Pancreas (tissue), 10 donors: ENCODE measurements around the gene MYO18A. TPM values are rescaled to one million over a fixed set of nuclear protein-coding genes. Genes with fewer than 3 reads are reported as not detected.

Source experiments
- ATAC-seq, 4 donors: fragments of 200-7000 bp; cut with Tn5 transposase; one replicate each; pipeline versions ENCODE4 v1.8.0 to v1.9.1; 2020; ENCODE audit warnings: mild to moderate bottlenecking in 4 of 4, moderate library complexity in 4 of 4
- DNase-seq, 6 donors: peaks; one replicate each; pipeline ENCODE4 v3.0.0-alpha.2; 2020
- FAIRE-seq: peaks from 2 replicates; lab custom pipeline; 2012; peaks lifted over from hg19 to GRCh38; lab: Jason Lieb, UNC
- H3K27ac ChIP-seq, 4 donors: fragments of 200-600 bp; sonication (generic); 1 replicate in 3 of 4; 2 replicates in 1 of 4; pipeline versions ENCODE4 v1.5.0 to v1.8.0; 2020
- H3K27me3 ChIP-seq, 4 donors: fragments of 200-600 bp; one replicate each; pipeline ENCODE4 v1.8.0; 2021
- H3K36me3 ChIP-seq, 3 donors: fragments of 200-600 bp; sonication (generic) in 1 of 3; one replicate each; pipeline versions ENCODE4 v1.5.0 to v1.8.0; 2020 to 2021
- H3K4me1 ChIP-seq, 3 donors: fragments of 200-600 bp; one replicate each; pipeline ENCODE4 v1.8.0; 2021
- H3K4me3 ChIP-seq, 4 donors: fragments of 200-600 bp; sonication (generic) in 2 of 4; one replicate each; pipeline versions ENCODE4 v1.5.0 to v1.8.0; 2020 to 2021
- H3K9me3 ChIP-seq, 4 donors: fragments of 200-600 bp; one replicate each; pipeline ENCODE4 v1.8.0; 2021
- WGBS, 2 donors: extraction: QIAGEN DNeasy Blood & Tissue Kit; methylation state at CpG; one replicate each; pipeline ENCODE4 v1.1.7; 2013; 5-methylcytosine and 5-hydroxymethylcytosine counted together
- intact Hi-C, 3 donors: fragments of 100-400 bp; cut with DNase I; formaldehyde crosslinking; loops; one replicate each; pipeline versions ENCODE4 v1.11.1 to v1.14.2; 2022
- polyA plus RNA-seq, 2 donors: library from polyadenylated mRNA; stranded (reverse); fragments of 200-250 nt; gene quantifications; one replicate each; pipeline ENCODE4 v1.2.3, GENCODE V29; 2013
- total RNA-seq, 6 donors: library from RNA; stranded (reverse); fragmentation: NEBNext Ultra II Directional in 4 of 6; extraction: Animal tissue kit (Norgen Biotek cat#: 25700) in 4 of 6; gene quantifications; one replicate each; pipeline versions ENCODE4 v1.2.1 to v1.2.4, GENCODE V29; 2021 to 2023
- TF ChIP-seq, protein P1 (sequence below), 4 donors: fragments of 200-600 bp; sonication (generic) in 3 of 4; IDR thresholded peaks; one replicate each; pipeline versions ENCODE4 v1.5.0 to v1.8.0; 2021; ENCODE audit warnings: antibody characterized with exemption in 4 of 4
- donor health status: healthy with polysubstance abuse.
- donor health status: DM: no; HTN: no; CAD: no; lungs with moderate emphysema.
- donor health status: DM: no; HTN: no; CAD: no.
- donor health status: control.
- donor health status: control.
- donor health status: Bipolar disorder and iron deficiency.
- donor health status: DM: yes; HTN: yes; CAD: no.
- donor health status: DM: no; HTN: no; CAD: no.
- donor health status: DM: no; HTN: no; CAD: no.
- donor health status: DM: yes; HTN: yes; CAD: no.

The MYO18A gene
- total and polyA plus RNA-seq, 8 donors: 21.3 to 85.3 (median 33.5) TPM

GRCh38 chr17:29107084-29107483 is 73.1 kb downstream of the MYO18A start:
- TF ChIP-seq, protein P1, sequence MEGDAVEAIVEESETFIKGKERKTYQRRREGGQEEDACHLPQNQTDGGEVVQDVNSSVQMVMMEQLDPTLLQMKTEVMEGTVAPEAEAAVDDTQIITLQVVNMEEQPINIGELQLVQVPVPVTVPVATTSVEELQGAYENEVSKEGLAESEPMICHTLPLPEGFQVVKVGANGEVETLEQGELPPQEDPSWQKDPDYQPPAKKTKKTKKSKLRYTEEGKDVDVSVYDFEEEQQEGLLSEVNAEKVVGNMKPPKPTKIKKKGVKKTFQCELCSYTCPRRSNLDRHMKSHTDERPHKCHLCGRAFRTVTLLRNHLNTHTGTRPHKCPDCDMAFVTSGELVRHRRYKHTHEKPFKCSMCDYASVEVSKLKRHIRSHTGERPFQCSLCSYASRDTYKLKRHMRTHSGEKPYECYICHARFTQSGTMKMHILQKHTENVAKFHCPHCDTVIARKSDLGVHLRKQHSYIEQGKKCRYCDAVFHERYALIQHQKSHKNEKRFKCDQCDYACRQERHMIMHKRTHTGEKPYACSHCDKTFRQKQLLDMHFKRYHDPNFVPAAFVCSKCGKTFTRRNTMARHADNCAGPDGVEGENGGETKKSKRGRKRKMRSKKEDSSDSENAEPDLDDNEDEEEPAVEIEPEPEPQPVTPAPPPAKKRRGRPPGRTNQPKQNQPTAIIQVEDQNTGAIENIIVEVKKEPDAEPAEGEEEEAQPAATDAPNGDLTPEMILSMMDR (IDR thresholded peaks at IDR 0.05): no peak
- Histone ChIP-seq H3K27ac (peak overlapping the region; percentile 83 to 96 (median 92)), H3K27me3 (no peaks in the 10 kb centered on the region), H3K9me3 (no peaks in the 10 kb centered on the region), H3K4me1 (peaks cover 43 to 50% (median 45%) of the 10 kb centered on the region in 3 donors), H3K4me3 (no peak overlapping the region), H3K36me3 (no peaks in the 10 kb centered on the region)
- ATAC-seq (peak; percentile 57 to 66 (median 64)), FAIRE-seq (no peak), DNase-seq (peak; percentile 78 to 92 (median 85))
- intact Hi-C loops: no loop called here
- 45 to 47% methylated on average over 9 of the region's 9 CpGs for whole genome bisulfite sequencing, 2 donors

DNA sequence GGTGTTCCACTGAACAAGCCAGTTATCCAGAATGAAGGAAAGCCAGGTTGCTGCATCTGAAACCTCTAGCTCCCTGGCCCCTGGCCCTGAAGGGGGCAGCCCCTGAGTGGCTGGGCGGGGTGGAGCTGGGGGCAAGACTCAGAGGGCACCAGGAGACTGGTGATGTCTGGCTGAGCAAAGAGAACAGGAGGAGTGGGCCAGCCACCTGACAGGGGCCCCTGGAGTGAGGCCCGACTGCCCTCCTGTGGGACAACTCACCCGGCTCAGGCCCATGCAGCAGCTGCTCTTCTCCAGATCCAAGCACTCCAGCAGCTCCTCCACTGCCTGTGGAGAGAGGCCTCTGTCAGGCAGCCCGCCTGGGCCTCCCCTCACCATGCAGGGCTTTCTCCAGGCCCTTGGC is 76.9 kb downstream of the MYO18A start:
- FAIRE-seq (no peak), DNase-seq (no peak), ATAC-seq (no peak)
- H3K9me3 ChIP-seq: no peaks in the 10 kb centered on the region
- WGBS, 2 donors: 90 to 96% methylated on average over 3 to 4 of the region's 4 CpGs
- H3K36me3 ChIP-seq: peaks cover 0 to 19% (median 3%) of the 10 kb centered on the region in 3 donors
- H3K27ac ChIP-seq: no peak overlapping the region
- TF ChIP-seq, protein P1 (IDR thresholded peaks at IDR 0.05): no peak
- H3K4me3 ChIP-seq: no peak overlapping the region
- peaks cover 14 to 21% (median 19%) of the 10 kb centered on the region in 3 donors for H3K4me1 ChIP-seq
- no peaks in the 10 kb centered on the region for H3K27me3 ChIP-seq
- intact Hi-C loops: no loop called here

DNA sequence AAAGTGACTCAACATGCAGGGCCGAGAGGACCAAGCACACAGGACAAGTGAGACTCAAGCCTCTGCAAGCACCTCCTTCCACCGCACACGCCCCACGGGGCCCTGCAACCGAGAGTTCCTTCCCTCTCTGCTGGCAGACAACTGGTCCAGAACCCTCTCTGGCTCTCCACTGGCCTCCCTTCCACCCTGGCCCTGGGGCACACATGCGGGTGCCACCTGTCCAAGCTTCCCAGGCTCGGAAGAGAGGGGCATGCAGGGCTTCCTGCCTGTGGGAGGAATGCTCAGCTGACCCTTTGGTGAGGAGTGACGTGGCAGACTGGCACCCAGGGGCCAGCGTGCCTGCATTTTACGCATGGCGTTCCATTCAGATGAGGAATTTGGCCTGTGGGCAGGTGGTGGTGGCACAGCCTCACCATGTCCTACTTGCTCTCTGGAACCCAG is 77.4 kb downstream of the MYO18A start:
- Histone ChIP-seq H3K36me3 (peaks cover 0 to 25% (median 8%) of the 10 kb centered on the region in 3 donors), H3K4me3 (no peak overlapping the region), H3K9me3 (no peaks in the 10 kb centered on the region), H3K4me1 (peaks cover 14 to 16% (median 16%) of the 10 kb centered on the region in 3 donors), H3K27ac (no peak overlapping the region), H3K27me3 (no peaks in the 10 kb centered on the region)
- ATAC-seq (no peak), DNase-seq (no peak), FAIRE-seq (no peak)
- TF ChIP-seq, protein P1 (IDR thresholded peaks at IDR 0.05): no peak
- 78 to 89% methylated on average over 11 of the region's 11 CpGs for WGBS, 2 donors
- intact Hi-C loops: no loop called here

- H3K4me3 ChIP-seq: no peak overlapping the region
- TF ChIP-seq, protein P1 (IDR thresholded peaks at IDR 0.05): no peak
- 62 to 68% methylated on average over 3 of the region's 3 CpGs for WGBS, 2 donors
- no peaks in the 10 kb centered on the region for H3K9me3 ChIP-seq
- DNase-seq (no peak), ATAC-seq (no peak), FAIRE-seq (no peak)
- peaks cover 9 to 10% (median 9%) of the 10 kb centered on the region in 3 donors for H3K4me1 ChIP-seq
- no peak overlapping the region for H3K27ac ChIP-seq
- H3K27me3 ChIP-seq: no peaks in the 10 kb centered on the region
- peaks cover 0 to 32% (median 15%) of the 10 kb centered on the region in 3 donors for H3K36me3 ChIP-seq
- intact Hi-C loops: no loop called here
These were observed 78.2 kb downstream of the MYO18A start for GRCh38 chr17:29102046-29102445.

DNA sequence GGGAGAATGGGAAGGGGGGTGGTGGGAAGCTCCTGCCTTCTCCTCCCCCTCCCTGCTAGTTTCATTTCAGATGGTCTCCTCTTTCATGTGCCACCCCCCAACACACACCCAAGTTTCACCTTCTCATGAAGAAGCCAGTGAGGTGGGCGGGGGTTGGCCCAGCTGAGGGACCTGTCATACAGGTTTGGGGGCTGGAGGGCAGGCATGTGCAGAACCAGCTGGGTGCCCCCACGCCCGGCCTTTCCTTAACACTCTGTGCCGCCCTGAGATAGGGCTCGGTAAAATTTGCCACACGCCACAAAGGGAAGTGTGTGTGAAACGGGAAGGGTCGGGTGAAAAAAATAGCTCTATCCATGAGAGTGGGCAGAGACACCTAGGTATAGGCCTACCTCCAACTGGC is 79.9 kb downstream of the MYO18A start:
- H3K27ac ChIP-seq: no peak overlapping the region
- H3K36me3 ChIP-seq: peaks cover 0 to 45% (median 23%) of the 10 kb centered on the region in 3 donors
- H3K4me3 ChIP-seq: no peak overlapping the region
- no peak for FAIRE-seq
- no peaks in the 10 kb centered on the region for H3K4me1 ChIP-seq
- DNase-seq: no peak
- TF ChIP-seq, protein P1 (IDR thresholded peaks at IDR 0.05): no peak
- H3K27me3 ChIP-seq: no peaks in the 10 kb centered on the region
- intact Hi-C loops: no loop called here
- ATAC-seq: no peak
- 88 to 92% methylated on average over 8 of the region's 8 CpGs for WGBS, 2 donors
- H3K9me3 ChIP-seq: no peaks in the 10 kb centered on the region
